GM19043 (cell line): Measurements from ENCODE around the gene PPP1R12C.

Experiments
- ATAC-seq: cut with Tn5 transposase; IDR thresholded peaks from one replicate; pipeline ENCODE4 v1.9.1; 2021; ENCODE audit warnings: low read depth; ENCODE audit not compliant: unreplicated experiment

Gene PPP1R12C

GRCh38 chr19:55092423-55093318 is 24.8 kb downstream of the PPP1R12C start:
- ATAC-seq: no peak

GRCh38 chr19:55091955-55092354 is 25.5 kb downstream of the PPP1R12C start:
- no peak for ATAC-seq

- ATAC-seq: no peak
These were observed 26.1 kb downstream of the PPP1R12C start for GRCh38 chr19:55091126-55091910.

DNA sequence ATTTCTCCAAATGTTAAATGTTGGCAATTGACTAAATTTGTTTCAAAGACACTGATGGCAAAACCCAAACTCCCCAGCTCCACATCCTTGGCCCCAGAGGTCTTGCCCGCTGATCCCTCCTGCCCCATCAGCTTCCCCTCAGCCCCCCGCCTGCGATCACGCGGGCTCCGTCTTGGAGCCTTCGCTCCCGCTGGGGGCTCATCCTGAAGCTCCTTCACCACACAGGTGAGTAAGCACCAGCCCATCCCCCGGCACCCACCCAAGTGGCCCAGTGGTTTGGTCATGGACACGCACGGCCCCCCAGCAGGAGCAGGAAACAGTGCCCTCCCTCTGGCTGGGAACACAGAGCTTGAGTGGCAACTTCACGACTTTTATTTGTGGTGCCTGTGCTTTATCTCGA is 26.9 kb downstream of the PPP1R12C start:
- ATAC-seq: no peak

DNA sequence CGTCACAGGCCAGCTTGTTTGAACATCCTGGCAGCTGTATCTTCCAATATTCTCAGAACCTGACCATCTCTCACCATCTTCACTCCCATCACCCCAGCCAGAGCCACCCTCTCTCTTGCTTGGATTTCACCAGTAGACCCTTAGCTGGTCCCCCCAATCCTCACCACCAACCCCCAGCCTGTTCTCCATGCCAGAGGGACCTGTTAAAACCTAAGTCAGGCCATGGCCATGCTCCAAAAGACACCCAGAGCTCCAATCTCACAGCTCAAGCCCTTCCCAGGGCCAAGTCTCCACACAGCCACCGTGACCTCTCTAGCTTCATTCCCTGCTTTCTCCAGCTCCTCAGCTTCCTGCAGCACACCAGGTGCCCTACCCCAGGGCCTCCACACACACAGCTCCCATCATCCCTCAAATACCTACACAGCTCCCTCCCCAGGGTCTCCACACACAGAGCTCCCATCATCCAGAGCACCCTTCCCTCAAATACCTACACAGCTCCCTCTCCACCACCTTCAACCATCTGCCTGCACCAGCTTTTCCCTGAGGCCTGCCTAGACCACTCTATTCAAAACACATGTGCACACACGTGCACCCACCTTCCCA is 28.0 kb downstream of the PPP1R12C start:
- ATAC-seq: no peak

DNA sequence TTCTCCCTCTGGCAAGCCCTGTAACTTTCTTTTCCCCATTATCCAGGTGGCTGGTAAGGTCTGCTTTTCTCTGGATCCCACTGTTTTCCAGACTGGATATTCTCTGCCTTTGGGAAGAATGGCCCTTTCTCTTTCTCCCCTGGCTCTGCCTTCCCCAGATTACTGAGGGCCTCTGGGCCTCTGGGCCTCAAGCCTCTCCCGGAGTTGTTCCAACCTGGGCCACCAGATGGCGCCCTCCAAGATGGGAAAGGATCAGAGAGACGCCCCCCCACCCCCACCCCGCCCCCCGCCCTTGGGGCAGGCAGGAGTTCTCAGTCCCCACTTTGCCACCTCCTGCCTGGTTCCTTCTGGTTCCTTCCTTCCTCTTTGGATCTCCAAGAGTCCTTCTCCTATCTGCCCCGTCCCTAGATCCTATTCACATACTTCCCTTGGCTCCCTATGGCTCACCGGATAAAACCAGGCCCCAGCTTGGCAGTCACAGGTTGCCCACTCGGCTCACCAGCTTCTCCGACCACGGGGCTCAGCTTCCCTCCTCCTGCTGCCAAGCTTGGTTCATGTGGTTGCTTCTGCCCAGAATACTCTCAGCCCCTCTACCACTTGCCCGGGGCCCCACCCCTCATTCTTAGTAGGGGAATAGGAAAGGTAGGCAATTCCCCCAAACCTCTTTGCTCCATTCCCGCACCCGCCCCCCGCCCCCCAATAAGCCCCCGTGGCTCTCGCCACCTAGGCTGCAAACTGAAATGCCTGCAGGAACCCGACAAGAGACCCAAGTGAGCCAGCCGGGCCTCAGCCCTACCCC is 28.7 kb downstream of the PPP1R12C start:
- no peak for ATAC-seq

- no peak for ATAC-seq
These were observed 29.4 kb downstream of the PPP1R12C start for GRCh38 chr19:55088021-55088451.

GRCh38 chr19:55087542-55087901 is 29.9 kb downstream of the PPP1R12C start:
- ATAC-seq: no peak

DNA sequence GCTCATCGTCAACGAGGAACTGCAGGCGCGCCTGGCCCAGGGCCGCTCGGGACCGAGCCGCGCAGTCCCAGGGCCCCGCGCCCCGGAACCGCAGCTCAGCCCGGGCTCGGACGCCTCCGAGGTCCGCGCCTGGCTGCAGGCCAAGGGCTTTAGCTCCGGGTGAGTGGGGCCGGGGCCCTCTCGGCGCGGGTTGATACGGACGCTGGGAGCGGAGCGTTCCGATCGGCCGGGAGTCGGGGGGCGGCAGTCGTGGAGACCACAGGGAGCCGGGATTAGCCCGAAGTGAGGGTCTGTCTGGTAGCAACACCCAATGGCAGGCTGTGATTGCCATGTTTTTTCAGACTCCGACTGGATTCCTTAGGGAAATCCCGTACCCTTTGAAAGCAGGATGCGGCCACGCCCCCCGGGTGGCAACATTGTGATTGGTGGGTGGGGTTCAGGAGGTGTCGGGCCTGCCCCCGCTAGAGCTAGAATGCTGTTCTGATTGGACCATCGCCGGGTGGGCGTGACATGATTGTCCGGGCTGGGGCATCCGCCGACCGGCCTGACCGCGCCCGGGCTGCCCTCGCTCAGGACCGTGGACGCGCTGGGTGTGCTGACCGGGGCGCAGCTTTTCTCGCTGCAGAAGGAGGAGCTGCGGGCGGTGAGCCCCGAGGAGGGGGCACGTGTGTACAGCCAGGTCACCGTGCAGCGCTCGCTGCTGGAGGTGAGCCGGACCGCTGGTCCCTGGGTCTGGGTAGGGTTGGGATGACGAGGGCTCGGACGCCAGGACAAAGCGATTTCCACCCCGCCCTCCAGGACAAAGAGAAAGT is 30.5 kb downstream of the PPP1R12C start:
- ATAC-seq: no peak

DNA sequence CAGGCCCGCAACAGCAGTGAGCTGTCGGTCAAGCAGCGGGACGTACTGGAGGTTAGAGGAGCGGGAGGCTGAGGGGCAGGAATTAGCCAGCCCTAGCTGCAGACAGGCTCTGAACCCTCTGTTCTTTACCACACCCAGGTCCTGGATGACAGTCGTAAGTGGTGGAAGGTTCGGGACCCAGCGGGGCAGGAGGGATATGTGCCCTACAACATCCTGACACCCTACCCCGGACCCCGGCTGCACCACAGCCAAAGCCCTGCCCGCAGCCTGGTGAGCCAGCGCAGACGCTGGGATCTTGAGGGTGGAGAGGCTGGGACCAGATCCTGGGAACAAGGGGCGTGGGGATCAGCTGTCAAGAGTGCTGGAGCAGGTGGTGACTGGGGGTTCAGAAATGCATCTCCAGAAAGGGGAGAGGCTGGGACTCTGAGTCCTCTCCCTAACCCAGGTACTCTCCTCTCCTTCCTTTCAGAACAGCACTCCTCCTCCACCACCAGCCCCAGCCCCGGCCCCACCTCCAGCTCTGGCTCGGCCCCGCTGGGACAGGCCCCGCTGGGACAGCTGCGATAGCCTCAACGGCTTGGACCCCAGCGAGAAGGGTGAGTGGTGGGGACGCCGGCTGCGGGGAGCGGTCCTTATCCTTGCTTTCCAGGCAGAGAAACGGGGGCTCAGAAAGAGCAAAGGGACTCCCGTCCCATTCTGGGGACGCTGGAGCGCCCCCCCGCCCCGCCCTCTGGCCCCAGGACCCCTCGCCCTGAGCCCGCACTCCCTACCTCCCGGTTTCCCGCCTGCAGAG is 31.3 kb downstream of the PPP1R12C start:
- no peak for ATAC-seq

DNA sequence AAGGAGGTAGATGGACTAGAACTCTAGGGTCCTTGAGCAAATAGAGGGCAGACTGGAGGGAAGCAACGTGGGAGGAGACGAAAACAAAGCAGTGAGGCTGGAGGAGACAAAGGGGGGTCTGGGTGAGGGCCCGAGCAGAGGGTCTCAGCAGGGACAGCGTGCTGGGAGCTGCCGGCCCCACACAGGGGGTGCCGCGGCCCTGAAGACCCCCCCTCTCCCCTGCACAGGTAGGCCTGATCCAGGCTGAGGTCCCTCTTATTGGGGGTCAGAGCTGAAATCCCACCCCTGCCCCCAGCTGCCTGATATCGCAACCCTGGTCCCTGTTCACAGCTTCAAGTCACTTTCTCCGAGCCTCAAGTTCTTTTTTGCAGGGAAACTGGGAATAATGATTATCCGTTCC is 33.0 kb downstream of the PPP1R12C start:
- ATAC-seq: no peak

DNA sequence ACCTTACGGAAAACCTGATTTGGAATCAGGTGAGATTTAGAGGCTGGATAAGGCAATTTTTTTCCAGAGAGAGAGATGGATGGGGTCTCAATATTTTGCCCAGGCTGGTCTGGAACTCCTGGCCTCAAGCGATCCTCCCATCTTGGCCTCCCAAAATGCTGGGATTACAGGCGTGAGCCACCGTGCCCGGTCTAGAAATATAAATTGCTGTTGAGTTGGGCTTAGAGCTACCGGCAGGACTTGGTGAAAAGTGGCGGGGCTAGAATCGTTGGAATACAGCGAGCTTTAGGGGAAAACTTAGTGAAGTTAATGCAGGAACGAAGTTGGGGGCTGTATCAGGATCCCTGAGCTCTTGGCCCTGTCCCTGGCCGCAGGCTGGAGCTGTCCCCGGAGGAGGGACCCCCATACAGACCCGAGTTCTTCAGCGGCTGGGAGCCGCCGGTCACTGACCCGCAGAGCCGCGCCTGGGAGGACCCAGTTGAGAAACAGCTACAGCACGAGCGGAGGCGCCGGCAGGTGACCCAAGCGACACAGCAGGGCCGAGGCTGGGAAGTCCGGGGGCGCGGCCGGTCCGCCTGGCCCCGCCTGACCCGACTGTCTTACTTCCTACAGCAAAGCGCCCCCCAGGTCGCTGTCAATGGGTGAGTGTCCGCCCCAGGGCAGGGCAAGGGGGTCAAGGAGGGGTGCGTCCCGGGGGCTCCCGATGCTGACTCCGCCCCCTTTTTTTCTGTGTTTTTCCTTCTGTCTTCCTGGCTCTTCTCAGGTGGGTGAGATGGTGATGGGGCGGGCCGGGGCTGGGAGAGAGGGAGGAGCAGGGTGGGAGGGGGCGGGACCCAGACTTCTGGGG is 34.2 kb downstream of the PPP1R12C start:
- no peak for ATAC-seq

- no peak for ATAC-seq
These were observed 35.2 kb downstream of the PPP1R12C start for GRCh38 chr19:55082020-55082851.

DNA sequence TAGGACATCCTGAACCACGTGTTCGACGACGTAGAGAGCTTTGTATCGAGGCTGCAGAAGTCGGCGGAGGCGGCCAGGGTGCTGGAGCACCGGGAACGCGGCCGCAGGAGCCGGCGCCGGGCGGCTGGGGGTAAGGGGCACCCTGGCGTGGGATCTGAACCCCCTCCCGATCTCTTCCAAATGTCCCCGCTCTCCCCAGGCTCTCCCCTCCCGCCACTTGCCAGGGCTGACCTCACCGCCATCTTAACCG is 35.7 kb downstream of the PPP1R12C start:
- ATAC-seq: no peak

DNA sequence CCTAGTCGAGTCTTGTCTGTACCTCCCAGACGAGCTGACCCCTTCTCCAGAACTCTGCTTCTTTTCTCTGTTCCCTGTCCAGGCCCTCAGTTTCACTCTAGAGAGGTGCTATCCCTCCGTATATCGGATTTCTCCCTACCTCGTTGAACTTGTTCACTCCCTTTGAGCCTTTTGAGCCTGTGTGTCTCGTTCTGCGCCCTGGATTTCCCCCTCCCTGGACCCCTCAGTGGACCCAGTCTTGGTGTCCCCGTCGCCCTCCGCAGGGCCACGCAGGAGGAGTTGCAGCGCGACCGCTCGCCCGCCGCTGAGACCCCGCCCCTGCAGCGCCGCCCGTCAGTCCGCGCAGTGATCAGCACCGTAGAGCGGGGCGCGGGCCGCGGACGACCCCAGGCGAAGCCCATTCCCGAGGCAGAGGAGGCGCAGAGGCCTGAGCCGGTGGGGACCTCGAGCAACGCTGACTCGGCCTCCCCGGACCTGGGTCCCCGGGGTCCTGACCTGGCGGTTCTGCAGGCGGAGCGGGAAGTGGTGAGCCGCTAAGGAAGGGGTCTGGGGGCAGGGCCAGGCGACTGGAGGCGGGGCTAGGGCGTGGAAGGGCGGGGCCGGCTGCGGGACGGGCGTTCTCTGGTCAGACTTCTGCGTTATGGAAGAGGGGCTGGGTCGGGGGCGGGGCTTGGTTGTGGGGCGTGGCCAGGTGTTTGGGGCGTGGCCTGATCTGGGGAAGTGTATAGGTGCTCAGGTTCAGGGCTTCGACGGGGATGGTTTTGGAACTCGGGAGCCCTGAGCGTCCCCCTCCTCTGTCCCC is 36.3 kb downstream of the PPP1R12C start:
- peak; percentile 65 for ATAC-seq

DNA sequence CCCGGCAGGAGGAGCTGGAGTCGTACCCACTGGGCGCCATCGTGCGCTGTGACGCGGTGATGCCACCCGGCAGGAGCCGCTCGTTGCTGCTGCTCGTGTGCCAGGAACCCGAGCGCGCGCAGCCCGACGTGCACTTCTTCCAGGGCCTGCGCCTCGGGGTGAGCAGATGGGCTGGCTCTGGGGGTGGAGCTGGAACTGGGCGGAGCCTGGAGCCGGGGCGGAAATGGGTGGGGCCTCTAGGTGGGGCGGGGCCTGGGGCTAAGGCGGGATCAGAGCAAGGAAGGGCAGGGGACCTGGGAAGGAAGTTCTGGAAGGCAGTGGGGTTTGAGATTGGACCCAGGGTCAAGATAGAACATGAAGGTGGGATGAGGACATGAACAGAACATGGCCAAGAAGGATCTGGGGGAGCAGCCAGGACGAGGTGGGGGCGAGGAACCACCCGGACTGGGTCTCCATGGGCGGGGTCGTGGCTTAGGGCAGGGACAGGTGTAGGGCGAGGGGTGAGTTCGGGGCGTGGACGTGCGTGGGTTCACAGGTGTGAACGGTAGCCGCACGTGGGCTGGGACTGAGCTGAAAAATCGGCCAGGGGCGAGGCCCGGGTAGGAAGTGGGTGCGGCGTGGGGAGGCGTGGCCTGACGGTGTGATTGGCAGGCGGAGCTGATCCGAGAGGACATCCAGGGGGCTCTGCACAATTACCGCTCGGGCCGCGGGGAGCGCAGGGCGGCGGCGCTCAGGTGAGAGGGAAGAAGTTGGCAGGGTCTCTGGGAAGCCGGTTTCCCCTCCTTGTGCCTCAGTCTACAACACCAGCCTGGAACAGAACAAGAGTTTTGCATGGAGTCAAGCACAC is 37.1 kb downstream of the PPP1R12C start:
- ATAC-seq: no peak
